Lung microvascular endothelial cell (primary cell): ENCODE results near the gene PDLIM4. TPM values are rescaled to one million over a fixed set of nuclear protein-coding genes. Genes with fewer than 3 reads are reported as not detected.

ENCODE experiments used
- DNase-seq, 2 donors: peaks; one replicate each; pipeline versions ENCODE4 v3.0.0 to v3.0.0-alpha.2; 2010; ENCODE audit warnings: low read depth in 2 of 2
- total RNA-seq: library from RNA; depleted of rRNA; stranded (reverse); fragments of >200 nt; gene quantifications from 2 replicates; pipeline ENCODE4 v1.2.1, GENCODE V29; 2014

Gene PDLIM4
- total RNA-seq = 18.3 and 24.6 TPM in 2 replicates

GRCh38 chr5:132257131-132258101 is at the start of gene PDLIM4:
Gene PDLIM4 (plus strand): TSS chr5:132257696. CDS start chr5:132257735, 39 bp downstream.
- peak; percentile 44 to 61 for DNase-seq

GRCh38 chr5:132207778-132208177 is 49.7 kb upstream of the PDLIM4 start:
- DNase-seq = no peak

GRCh38 chr5:132209131-132209530 is 48.4 kb upstream of the PDLIM4 start:
- no peak for DNase-seq

GRCh38 chr5:132209901-132210545 is 47.5 kb upstream of the PDLIM4 start:
- DNase-seq = no peak

- no peak for DNase-seq
Observed at GRCh38 chr5:132210944-132211343, 46.6 kb upstream of the PDLIM4 start.

- no peak for DNase-seq
Observed at GRCh38 chr5:132211787-132212186, 45.7 kb upstream of the PDLIM4 start.

- DNase-seq = no peak
Observed at GRCh38 chr5:132213666-132214065, 43.8 kb upstream of the PDLIM4 start.

- DNase-seq = no peak
Observed at GRCh38 chr5:132214491-132214890, 43.0 kb upstream of the PDLIM4 start.

GRCh38 chr5:132215329-132215728 is 42.2 kb upstream of the PDLIM4 start:
- peak; percentile 58 to 96 for DNase-seq

- no peak for DNase-seq
Observed at GRCh38 chr5:132218321-132218720, 39.2 kb upstream of the PDLIM4 start.

GRCh38 chr5:132219289-132219970 is 38.1 kb upstream of the PDLIM4 start:
- no peak for DNase-seq

GRCh38 chr5:132219981-132220380 is 37.5 kb upstream of the PDLIM4 start:
- DNase-seq = no peak

GRCh38 chr5:132220491-132220890 is 37.0 kb upstream of the PDLIM4 start:
- DNase-seq = no peak

GRCh38 chr5:132221781-132222648 is 35.5 kb upstream of the PDLIM4 start:
- DNase-seq = peak; percentile 27 to 37

GRCh38 chr5:132222649-132223038 is 34.9 kb upstream of the PDLIM4 start:
- no peak for DNase-seq

GRCh38 chr5:132223861-132224260 is 33.6 kb upstream of the PDLIM4 start:
- no peak for DNase-seq

- no peak for DNase-seq
Observed at GRCh38 chr5:132224716-132225115, 32.8 kb upstream of the PDLIM4 start.

- DNase-seq = peak in 1 of 2 donors; percentile 63
Observed at GRCh38 chr5:132225165-132226032, 32.1 kb upstream of the PDLIM4 start.

- peak in 1 of 2 donors; percentile 28 for DNase-seq
Observed at GRCh38 chr5:132226516-132227234, 30.8 kb upstream of the PDLIM4 start.

GRCh38 chr5:132227235-132227484 is 30.3 kb upstream of the PDLIM4 start:
- DNase-seq = no peak
